ENCODE data around the gene FBXO34. TPM values are rescaled to one million over a fixed set of nuclear protein-coding genes. Genes with fewer than 3 reads are reported as not detected.

Gene FBXO34
- total RNA-seq, 4 donors from 2014 or later, result 17.3 to 23.3 (median 18.7) TPM

DNA sequence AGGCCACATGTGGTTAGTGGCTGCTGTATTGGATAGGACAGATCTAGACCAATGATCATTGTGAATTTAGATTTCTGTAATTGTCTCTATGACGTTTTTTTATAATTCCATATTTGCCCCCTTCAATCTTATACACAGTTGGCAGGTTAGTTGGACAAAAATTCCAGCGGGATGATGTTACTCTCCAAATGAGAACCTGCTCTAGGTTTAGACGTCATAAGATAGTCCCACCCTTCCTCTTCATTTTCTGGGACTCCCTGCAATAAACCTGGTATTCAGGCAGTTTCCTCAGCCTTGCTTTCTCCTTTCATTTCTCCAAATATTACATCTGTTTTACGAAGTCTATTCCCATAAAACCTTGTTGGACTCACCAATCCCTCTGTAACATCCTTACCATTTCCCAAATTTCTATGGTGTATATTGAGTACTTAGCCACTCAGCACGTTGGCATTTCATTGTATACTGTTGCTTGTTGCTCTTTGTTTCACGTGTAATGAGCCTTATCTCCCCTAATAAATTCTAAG lies 10.2 kb downstream of the FBXO34 start:
- TF ChIP-seq, protein P1, sequence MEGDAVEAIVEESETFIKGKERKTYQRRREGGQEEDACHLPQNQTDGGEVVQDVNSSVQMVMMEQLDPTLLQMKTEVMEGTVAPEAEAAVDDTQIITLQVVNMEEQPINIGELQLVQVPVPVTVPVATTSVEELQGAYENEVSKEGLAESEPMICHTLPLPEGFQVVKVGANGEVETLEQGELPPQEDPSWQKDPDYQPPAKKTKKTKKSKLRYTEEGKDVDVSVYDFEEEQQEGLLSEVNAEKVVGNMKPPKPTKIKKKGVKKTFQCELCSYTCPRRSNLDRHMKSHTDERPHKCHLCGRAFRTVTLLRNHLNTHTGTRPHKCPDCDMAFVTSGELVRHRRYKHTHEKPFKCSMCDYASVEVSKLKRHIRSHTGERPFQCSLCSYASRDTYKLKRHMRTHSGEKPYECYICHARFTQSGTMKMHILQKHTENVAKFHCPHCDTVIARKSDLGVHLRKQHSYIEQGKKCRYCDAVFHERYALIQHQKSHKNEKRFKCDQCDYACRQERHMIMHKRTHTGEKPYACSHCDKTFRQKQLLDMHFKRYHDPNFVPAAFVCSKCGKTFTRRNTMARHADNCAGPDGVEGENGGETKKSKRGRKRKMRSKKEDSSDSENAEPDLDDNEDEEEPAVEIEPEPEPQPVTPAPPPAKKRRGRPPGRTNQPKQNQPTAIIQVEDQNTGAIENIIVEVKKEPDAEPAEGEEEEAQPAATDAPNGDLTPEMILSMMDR (IDR thresholded peaks at IDR 0.05), result no peak
- ATAC-seq (ENCODE audit: low FRiP score), result no peak
- DNase-seq (ENCODE audit: low spot score), result no peak

GRCh38 chr14:55285048-55285652 lies 13.9 kb downstream of the FBXO34 start:
- no peak for ATAC-seq (ENCODE audit: low FRiP score)

GRCh38 chr14:55288439-55288838 lies 17.2 kb downstream of the FBXO34 start:
- DNase-seq (ENCODE audit: low spot score), result no peak
- ATAC-seq (ENCODE audit: low FRiP score), result no peak
- TF ChIP-seq, protein P1 (IDR thresholded peaks at IDR 0.05), result no peak

More at GRCh38 chr14:55285048-55285652, 13.9 kb downstream of the FBXO34 start:
- no peak for DNase-seq (ENCODE audit: low spot score)
- TF ChIP-seq, protein P1 (IDR thresholded peaks at IDR 0.05), result no peak

- no peak for DNase-seq (ENCODE audit: low spot score)
- no peak for ATAC-seq (ENCODE audit: low FRiP score)
- TF ChIP-seq, protein P1 (IDR thresholded peaks at IDR 0.05), result no peak
Observed at GRCh38 chr14:55291480-55292081, 20.4 kb downstream of the FBXO34 start.

GRCh38 chr14:55294603-55295002 lies 23.4 kb downstream of the FBXO34 start:
- TF ChIP-seq, protein P1 (IDR thresholded peaks at IDR 0.05), result no peak
- ATAC-seq (ENCODE audit: low FRiP score) (no peak), DNase-seq (ENCODE audit: low spot score) (no peak)

- DNase-seq (ENCODE audit: low spot score) (no peak), ATAC-seq (ENCODE audit: low FRiP score) (no peak)
- TF ChIP-seq, protein P1 (IDR thresholded peaks at IDR 0.05), result no peak
Observed at GRCh38 chr14:55297611-55298499, 26.6 kb downstream of the FBXO34 start.
